Endodermal cell (in vitro differentiated cells): ENCODE data around the gene ENDOG. TPM values are rescaled to one million over a fixed set of nuclear protein-coding genes. Genes with fewer than 3 reads are reported as not detected.

Experiments
- DNase-seq: peaks from one replicate; pipeline ENCODE4 v3.0.0-alpha.2; 2017
- H3K27ac ChIP-seq: 2 replicates; pipeline ENCODE4 v1.5.1; 2013; ENCODE audit warnings: mild to moderate bottlenecking, low read depth, low read length, moderate library complexity
- H3K27me3 ChIP-seq: 2 replicates; pipeline ENCODE4 v1.6.1; 2013; ENCODE audit warnings: mild to moderate bottlenecking, low read length, moderate library complexity; ENCODE audit not compliant: insufficient read depth, control insufficient read depth, poor library complexity, severe bottlenecking
- H3K36me3 ChIP-seq: 2 replicates; pipeline ENCODE4 v1.7.0; 2013; ENCODE audit warnings: mild to moderate bottlenecking, low read length, moderate library complexity; ENCODE audit not compliant: control insufficient read depth, insufficient read depth
- H3K4me1 ChIP-seq: one replicate; pipeline ENCODE4 v1.7.0; 2013; ENCODE audit warnings: low read length; ENCODE audit not compliant: control insufficient read depth, insufficient read depth
- H3K4me3 ChIP-seq: 2 replicates; pipeline ENCODE4 v1.5.1; 2013; ENCODE audit warnings: mild to moderate bottlenecking, low read length, moderate library complexity
- H3K9ac ChIP-seq: 2 replicates; pipeline ENCODE4 v1.6.1; 2013; ENCODE audit warnings: mild to moderate bottlenecking, low read length, moderate library complexity; ENCODE audit not compliant: poor library complexity, severe bottlenecking; ENCODE audit errors: extremely low read depth
- H3K9me3 ChIP-seq: 2 replicates; pipeline ENCODE4 v1.6.1; 2013; ENCODE audit warnings: mild to moderate bottlenecking, low read length, moderate library complexity; ENCODE audit not compliant: control insufficient read depth
- H3K27ac Mint-ChIP-seq: 2 replicates; pipeline ENCODE4 v1.8.0; 2020; ENCODE audit warnings: mixed read lengths
- H3K27me3 Mint-ChIP-seq: 2 replicates; pipeline ENCODE4 v1.8.0; 2021; ENCODE audit warnings: mild to moderate bottlenecking, mixed read lengths; ENCODE audit not compliant: insufficient read depth
- H3K36me3 Mint-ChIP-seq: 2 replicates; pipeline ENCODE4 v1.8.0; 2020; ENCODE audit warnings: low read depth, mixed read lengths
- H3K4me1 Mint-ChIP-seq: 2 replicates; pipeline ENCODE4 v1.8.0; 2020; ENCODE audit warnings: mixed read lengths
- H3K4me3 Mint-ChIP-seq: 2 replicates; pipeline ENCODE4 v1.8.0; 2020; ENCODE audit warnings: mild to moderate bottlenecking, moderate library complexity, mixed read lengths
- H3K9me3 Mint-ChIP-seq: 2 replicates; pipeline ENCODE4 v1.8.0; 2020; ENCODE audit warnings: mild to moderate bottlenecking, mixed read lengths
- WGBS, 2 experiments: methylation state at CpG; one replicate each; pipeline versions ENCODE4 v1.1.5 to v1.1.7; 2013; ENCODE audit warnings: missing lambda C conversion rate in 2 of 2, mixed read lengths in 1 of 2; ENCODE audit not compliant: insufficient coverage in 1 of 2, insufficient read length in 1 of 2; 5-methylcytosine and 5-hydroxymethylcytosine counted together
- total RNA-seq, 2 donors: library from RNA; stranded (reverse); fragmentation: NEBNext Ultra II Directional in 1 of 2; extraction: Animal tissue kit (Norgen Biotek cat#: 25700) in 1 of 2; gene quantifications; 2 replicates in 1 of 2; 3 replicates in 1 of 2; pipeline ENCODE4 v1.2.1, GENCODE V29; 2021
- TF ChIP-seq, protein P1 (sequence below): fragments of 200-600 bp; sonication (generic); conservative IDR thresholded peaks from 2 replicates; pipeline ENCODE4 v1.5.0; 2021; ENCODE audit warnings: antibody characterized with exemption, mild to moderate bottlenecking

ENDOG gene
- total RNA-seq, 2 donors from 2014 or later, result 15.5 to 15.7 TPM

DNA sequence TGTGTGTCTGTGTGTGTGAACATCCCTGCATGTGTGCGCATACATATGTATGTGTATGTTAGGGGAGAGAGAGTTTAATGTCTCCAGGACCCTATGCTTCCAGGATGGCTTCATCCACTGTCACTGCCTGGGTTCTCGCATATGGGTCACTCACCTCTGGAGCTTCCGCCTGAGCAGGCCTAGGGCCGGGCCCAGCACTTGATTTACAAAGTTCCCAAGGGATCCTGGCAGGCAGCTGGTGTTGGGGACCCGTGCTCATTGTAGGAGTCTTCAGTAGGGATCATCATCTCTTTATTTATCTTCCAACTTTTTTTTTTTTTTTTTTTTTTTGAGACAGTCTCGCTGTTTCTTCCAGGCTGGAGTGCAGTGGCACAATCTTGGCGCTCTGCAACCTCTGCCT lies 18.2 kb upstream of the ENDOG start:
- H3K36me3 ChIP-seq, result peaks cover 56% of the 10 kb centered on the region
- peaks cover 50% of the 10 kb centered on the region for H3K36me3 Mint-ChIP-seq
- H3K9me3 Mint-ChIP-seq, result no peaks in the 10 kb centered on the region
- 94 to 95% methylated on average over 6 to 7 of the region's 7 CpGs for WGBS, 2 experiments
- H3K4me3 ChIP-seq, result no peak overlapping the region
- H3K9ac ChIP-seq, result no peak overlapping the region
- DNase-seq, result no peak
- H3K4me1 Mint-ChIP-seq, result no peaks in the 10 kb centered on the region
- H3K27ac ChIP-seq, result no peak overlapping the region
- H3K27me3 Mint-ChIP-seq, result no peaks in the 10 kb centered on the region
- TF ChIP-seq, protein P1, sequence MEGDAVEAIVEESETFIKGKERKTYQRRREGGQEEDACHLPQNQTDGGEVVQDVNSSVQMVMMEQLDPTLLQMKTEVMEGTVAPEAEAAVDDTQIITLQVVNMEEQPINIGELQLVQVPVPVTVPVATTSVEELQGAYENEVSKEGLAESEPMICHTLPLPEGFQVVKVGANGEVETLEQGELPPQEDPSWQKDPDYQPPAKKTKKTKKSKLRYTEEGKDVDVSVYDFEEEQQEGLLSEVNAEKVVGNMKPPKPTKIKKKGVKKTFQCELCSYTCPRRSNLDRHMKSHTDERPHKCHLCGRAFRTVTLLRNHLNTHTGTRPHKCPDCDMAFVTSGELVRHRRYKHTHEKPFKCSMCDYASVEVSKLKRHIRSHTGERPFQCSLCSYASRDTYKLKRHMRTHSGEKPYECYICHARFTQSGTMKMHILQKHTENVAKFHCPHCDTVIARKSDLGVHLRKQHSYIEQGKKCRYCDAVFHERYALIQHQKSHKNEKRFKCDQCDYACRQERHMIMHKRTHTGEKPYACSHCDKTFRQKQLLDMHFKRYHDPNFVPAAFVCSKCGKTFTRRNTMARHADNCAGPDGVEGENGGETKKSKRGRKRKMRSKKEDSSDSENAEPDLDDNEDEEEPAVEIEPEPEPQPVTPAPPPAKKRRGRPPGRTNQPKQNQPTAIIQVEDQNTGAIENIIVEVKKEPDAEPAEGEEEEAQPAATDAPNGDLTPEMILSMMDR, result no peak
- H3K27ac Mint-ChIP-seq, result peak overlapping the region; percentile 66
- no peaks in the 10 kb centered on the region for H3K27me3 ChIP-seq
- no peak overlapping the region for H3K4me3 Mint-ChIP-seq
- no peaks in the 10 kb centered on the region for H3K4me1 ChIP-seq
- H3K9me3 ChIP-seq, result no peaks in the 10 kb centered on the region

DNA sequence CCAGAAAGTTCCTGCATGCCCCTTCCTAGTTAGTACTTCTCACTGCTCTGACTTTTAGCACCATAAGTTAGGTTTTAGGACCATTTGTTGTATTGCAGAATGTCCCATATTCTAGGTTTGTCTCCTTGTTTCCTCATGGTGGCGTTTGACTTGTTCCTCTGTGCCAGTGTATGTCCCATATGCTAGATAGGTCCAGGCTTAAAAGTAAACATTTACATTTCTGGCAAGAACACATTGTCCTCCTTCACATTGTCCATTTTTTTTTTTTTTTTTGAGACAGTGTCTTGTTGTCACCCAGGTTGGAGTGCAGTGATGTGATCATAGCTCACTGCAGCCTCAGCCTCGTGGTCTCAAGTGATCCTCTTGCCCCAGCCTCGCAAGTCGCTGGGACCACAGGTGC lies 15.8 kb upstream of the ENDOG start:
- no peaks in the 10 kb centered on the region for H3K4me1 ChIP-seq

DNA sequence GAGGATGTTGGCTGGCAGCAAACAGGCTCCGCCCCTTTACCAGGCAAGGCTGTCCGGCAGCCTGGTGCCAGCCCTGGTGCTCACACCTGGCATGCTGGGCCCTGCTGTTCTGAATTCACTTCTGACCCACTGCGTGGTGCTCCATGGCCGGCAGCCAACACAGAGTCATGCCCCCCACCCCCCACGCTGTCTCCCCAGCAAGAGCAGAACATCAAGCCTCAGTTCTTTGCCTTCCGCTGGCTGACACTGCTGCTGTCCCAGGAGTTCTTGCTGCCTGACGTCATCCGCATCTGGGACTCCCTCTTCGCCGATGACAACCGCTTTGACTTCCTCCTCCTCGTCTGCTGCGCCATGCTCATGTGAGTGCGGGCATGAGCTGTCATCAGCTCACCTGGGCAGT lies 12.6 kb upstream of the ENDOG start:
- no peaks in the 10 kb centered on the region for H3K9me3 ChIP-seq
- H3K9me3 Mint-ChIP-seq, result no peaks in the 10 kb centered on the region
- H3K36me3 ChIP-seq, result peaks cover 44% of the 10 kb centered on the region
- H3K27me3 ChIP-seq, result no peaks in the 10 kb centered on the region
- 90 to 92% methylated on average over 14 of the region's 14 CpGs for WGBS, 2 experiments
- H3K27ac ChIP-seq, result no peak overlapping the region
- H3K27me3 Mint-ChIP-seq, result no peaks in the 10 kb centered on the region
- no peak overlapping the region for H3K27ac Mint-ChIP-seq
- H3K9ac ChIP-seq, result no peak overlapping the region
- peaks cover 37% of the 10 kb centered on the region for H3K36me3 Mint-ChIP-seq
- H3K4me1 Mint-ChIP-seq, result no peaks in the 10 kb centered on the region
- TF ChIP-seq, protein P1, result no peak
- H3K4me1 ChIP-seq, result no peaks in the 10 kb centered on the region
- no peak overlapping the region for H3K4me3 Mint-ChIP-seq
- no peak for DNase-seq
- H3K4me3 ChIP-seq, result no peak overlapping the region

More for the DNA sequence above, 15.8 kb upstream of the ENDOG start:
- no peak overlapping the region for H3K9ac ChIP-seq
- Mint-ChIP-seq H3K27me3 (no peaks in the 10 kb centered on the region), H3K27ac (peak overlapping the region; percentile 35), H3K4me3 (no peak overlapping the region), H3K36me3 (peaks cover 54% of the 10 kb centered on the region), H3K4me1 (no peaks in the 10 kb centered on the region), H3K9me3 (no peaks in the 10 kb centered on the region)
- H3K9me3 ChIP-seq, result no peaks in the 10 kb centered on the region
- DNase-seq, result no peak
- H3K27ac ChIP-seq, result no peak overlapping the region
- H3K4me3 ChIP-seq, result no peak overlapping the region
- peaks cover 65% of the 10 kb centered on the region for H3K36me3 ChIP-seq
- H3K27me3 ChIP-seq, result no peaks in the 10 kb centered on the region
- 95% methylated on average over 4 of the region's 4 CpGs for whole genome bisulfite sequencing, 2 experiments
- TF ChIP-seq, protein P1, result no peak
